HepG2 (cell line): ENCODE data around the gene SSBP2. TPM values are rescaled to one million over a fixed set of nuclear protein-coding genes. Genes with fewer than 3 reads are reported as not detected.
A peak's percentile ranks its signal among the peaks of the same experiment; 100 is the strongest.

Experiments used
- AGO1 ChIP-seq: fragments of 200-400 bp; formaldehyde crosslinking; IDR thresholded peaks from 2 replicates; pipeline ENCODE4 v1.6.1; 2017; ENCODE audit warnings: mild to moderate bottlenecking, low read depth, low read length, moderate library complexity; ENCODE audit not compliant: poor library complexity, severe bottlenecking
- AKAP8 ChIP-seq: sonication (generic); formaldehyde crosslinking; IDR thresholded peaks from 2 replicates; pipeline ENCODE4 v1.5.1; 2020; ENCODE audit warnings: mild to moderate bottlenecking, missing genetic modification reagents
- ATF7 ChIP-seq, 2 experiments: fragments of 450-650 bp in 1 of 2; sonication (generic) in 1 of 2; formaldehyde crosslinking in 1 of 2; IDR thresholded peaks; 2 replicates each; pipeline versions ENCODE4 v1.4.0 to v1.6.1; 2016 to 2020; ENCODE audit warnings: antibody characterized with exemption in 1 of 2, mild to moderate bottlenecking in 1 of 2, missing genetic modification reagents in 1 of 2
- CENPX ChIP-seq: sonication (generic); formaldehyde crosslinking; IDR thresholded peaks from 2 replicates; pipeline ENCODE4 v1.9.0; 2021; ENCODE audit warnings: mild to moderate bottlenecking, missing genetic modification reagents, moderate library complexity
- DDIT3 ChIP-seq: sonication (generic); formaldehyde crosslinking; IDR thresholded peaks from 2 replicates; pipeline ENCODE4 v1.4.0; 2020; ENCODE audit warnings: mild to moderate bottlenecking, missing genetic modification reagents
- ESRRA ChIP-seq: sonication (generic); formaldehyde crosslinking; IDR thresholded peaks from 2 replicates; pipeline ENCODE4 v1.5.1; 2020; ENCODE audit warnings: mild to moderate bottlenecking, low read depth, missing genetic modification reagents
- HMGA1 ChIP-seq: sonication (generic); formaldehyde crosslinking; conservative IDR thresholded peaks from 2 replicates; pipeline ENCODE4 v1.4.0; 2020; ENCODE audit warnings: missing genetic modification reagents
- KDM3A ChIP-seq: IDR thresholded peaks from 2 replicates; pipeline ENCODE4 v1.6.1; 2018; ENCODE audit warnings: low read depth, missing compliant biosample characterization
- MIER3 ChIP-seq: IDR thresholded peaks from 2 replicates; pipeline ENCODE4 v1.6.1; 2016; ENCODE audit warnings: missing compliant biosample characterization, borderline replicate concordance
- POGZ ChIP-seq: sonication (generic); formaldehyde crosslinking; IDR thresholded peaks from 2 replicates; pipeline ENCODE4 v1.4.0; 2020; ENCODE audit warnings: mild to moderate bottlenecking, missing genetic modification reagents
- RBM39 ChIP-seq: fragments of 200-400 bp; formaldehyde crosslinking; IDR thresholded peaks from one replicate; pipeline ENCODE4 v1.6.1; 2018; ENCODE audit warnings: antibody characterized with exemption, mild to moderate bottlenecking, low read depth, low read length; ENCODE audit not compliant: poor library complexity, severe bottlenecking
- REL ChIP-seq: sonication (generic); formaldehyde crosslinking; conservative IDR thresholded peaks from 2 replicates; pipeline ENCODE4 v1.8.0; 2022; ENCODE audit warnings: mild to moderate bottlenecking, missing genetic modification reagents, moderate library complexity
- SMYD3 ChIP-seq: sonication (generic); formaldehyde crosslinking; IDR thresholded peaks from 2 replicates; pipeline ENCODE4 v1.8.1; 2023; ENCODE audit warnings: mild to moderate bottlenecking, missing genetic modification reagents
- STAT6 ChIP-seq: sonication (generic); formaldehyde crosslinking; IDR thresholded peaks from 2 replicates; pipeline ENCODE4 v1.4.0; 2020; ENCODE audit warnings: missing genetic modification reagents, mild to moderate bottlenecking, borderline replicate concordance
- WIZ ChIP-seq: sonication (generic); formaldehyde crosslinking; IDR thresholded peaks from 2 replicates; pipeline ENCODE4 v1.5.1; 2020; ENCODE audit warnings: mild to moderate bottlenecking, missing genetic modification reagents
- ZBTB4 ChIP-seq: sonication (generic); formaldehyde crosslinking; IDR thresholded peaks from 2 replicates; pipeline ENCODE4 v1.4.0; 2020; ENCODE audit warnings: missing genetic modification reagents, mild to moderate bottlenecking, borderline replicate concordance
- ZNF274 ChIP-seq: sonication (generic); formaldehyde crosslinking; IDR thresholded peaks from 2 replicates; pipeline ENCODE4 v1.5.1; 2020; ENCODE audit warnings: mild to moderate bottlenecking, missing genetic modification reagents
- ZNF350 ChIP-seq: sonication (generic); formaldehyde crosslinking; IDR thresholded peaks from 2 replicates; pipeline ENCODE4 v1.4.0; 2020; ENCODE audit warnings: mild to moderate bottlenecking, low read depth, missing genetic modification reagents, borderline replicate concordance
- ZNF44 ChIP-seq: sonication (generic); formaldehyde crosslinking; IDR thresholded peaks from 2 replicates; pipeline ENCODE4 v1.5.1; 2020; ENCODE audit warnings: mild to moderate bottlenecking, missing genetic modification reagents
- polyA plus RNA-seq, 8 experiments: library from polyadenylated mRNA; depleted of rRNA in 3 of 8; stranded (reverse) in 7 of 8; unstranded in 1 of 8; fragments of >200 nt; fragmentation: Illumina TruSeq in 4 of 8; extraction: Trizol in 4 of 8; gene quantifications; 2 replicates each; pipeline versions ENCODE4 v1.2.1 to v1.2.3, GENCODE V29; 2011 to 2016; ENCODE audit warnings: low read depth in 4 of 8, missing spikeins in 1 of 8, mixed read lengths in 1 of 8; ENCODE audit not compliant: insufficient read depth in 1 of 8
- total RNA-seq, 5 experiments: library from RNA; depleted of rRNA; stranded (reverse); fragments of >200 nt; fragmentation: Illumina TruSeq; extraction: Trizol; gene quantifications; 2 replicates each; pipeline ENCODE4 v1.2.3, GENCODE V29; 2016; ENCODE audit warnings: low read depth in 1 of 5
- TF ChIP-seq, protein P1 (sequence below): sonication (generic); formaldehyde crosslinking; IDR thresholded peaks from 2 replicates; pipeline ENCODE4 v1.5.0; 2020; ENCODE audit warnings: missing genetic modification reagents
- TF ChIP-seq, protein P2 (sequence below): IDR thresholded peaks from 2 replicates; pipeline ENCODE4 v1.6.1; 2016; ENCODE audit warnings: low read depth

Gene SSBP2
- total and polyA plus RNA-seq, 2 of the 13 experiments (the other 11 are each of a cell fraction or from before 2014, with no cell fraction given) = 0.16 TPM; not detected in 1

DNA sequence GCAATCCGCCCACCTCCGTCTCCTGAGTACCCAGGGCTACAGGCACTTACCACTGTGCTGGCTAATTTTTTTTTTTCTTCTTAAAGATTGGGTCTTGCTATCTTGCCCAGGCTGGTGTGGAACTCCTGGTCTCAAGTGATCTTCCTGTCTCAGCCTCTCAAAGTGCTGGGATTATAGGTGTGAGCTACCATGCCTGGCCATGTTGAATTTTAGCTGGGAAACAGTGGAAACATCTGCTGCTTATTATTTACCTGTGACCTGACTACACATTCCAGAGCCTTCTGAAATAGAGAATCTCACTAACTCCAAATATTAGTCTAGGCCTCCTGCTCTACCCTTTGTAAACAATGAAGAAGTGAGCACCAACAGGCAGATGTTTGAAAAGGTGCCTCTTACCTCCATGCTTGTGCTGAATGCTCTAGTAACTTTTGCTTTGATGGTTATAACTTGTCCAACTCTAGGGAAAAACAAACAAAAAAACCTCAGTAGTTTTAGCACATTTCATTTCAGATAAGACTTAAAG lies 379.5 kb downstream of the SSBP2 start (continued):
- peak; percentile 75; the same call in 1 of the 2 replicates for TF ChIP-seq STAT6
- no peak for TF ChIP-seq CENPX (CRISPR knock-in tag)
- no peak for TF ChIP-seq WIZ (CRISPR knock-in tag)
- no peak for TF ChIP-seq HMGA1 (CRISPR knock-in tag)
- TF ChIP-seq KDM3A (CRISPR knock-in tag) = no peak
- no peak for TF ChIP-seq AKAP8 (CRISPR knock-in tag)
- no peak for TF ChIP-seq ATF7 (IDR thresholded peaks at IDR 0.05)
- no peak; the same call in 1 of the 2 replicates for TF ChIP-seq ATF7 (CRISPR knock-in tag; IDR thresholded peaks at IDR 0.05)
- TF ChIP-seq AGO1 = no peak
- TF ChIP-seq, protein P1, sequence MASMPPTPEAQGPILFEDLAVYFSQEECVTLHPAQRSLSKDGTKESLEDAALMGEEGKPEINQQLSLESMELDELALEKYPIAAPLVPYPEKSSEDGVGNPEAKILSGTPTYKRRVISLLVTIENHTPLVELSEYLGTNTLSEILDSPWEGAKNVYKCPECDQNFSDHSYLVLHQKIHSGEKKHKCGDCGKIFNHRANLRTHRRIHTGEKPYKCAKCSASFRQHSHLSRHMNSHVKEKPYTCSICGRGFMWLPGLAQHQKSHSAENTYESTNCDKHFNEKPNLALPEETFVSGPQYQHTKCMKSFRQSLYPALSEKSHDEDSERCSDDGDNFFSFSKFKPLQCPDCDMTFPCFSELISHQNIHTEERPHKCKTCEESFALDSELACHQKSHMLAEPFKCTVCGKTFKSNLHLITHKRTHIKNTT (CRISPR knock-in tag) = no peak
- TF ChIP-seq ESRRA = 0 out of 2 replicates have a peak, but pooled peaks have one; percentile 26
- no peak for TF ChIP-seq RBM39
- no peak for TF ChIP-seq ZBTB4 (CRISPR knock-in tag)
- TF ChIP-seq REL = no peak
- TF ChIP-seq SMYD3 = no peak
- TF ChIP-seq, protein P2, sequence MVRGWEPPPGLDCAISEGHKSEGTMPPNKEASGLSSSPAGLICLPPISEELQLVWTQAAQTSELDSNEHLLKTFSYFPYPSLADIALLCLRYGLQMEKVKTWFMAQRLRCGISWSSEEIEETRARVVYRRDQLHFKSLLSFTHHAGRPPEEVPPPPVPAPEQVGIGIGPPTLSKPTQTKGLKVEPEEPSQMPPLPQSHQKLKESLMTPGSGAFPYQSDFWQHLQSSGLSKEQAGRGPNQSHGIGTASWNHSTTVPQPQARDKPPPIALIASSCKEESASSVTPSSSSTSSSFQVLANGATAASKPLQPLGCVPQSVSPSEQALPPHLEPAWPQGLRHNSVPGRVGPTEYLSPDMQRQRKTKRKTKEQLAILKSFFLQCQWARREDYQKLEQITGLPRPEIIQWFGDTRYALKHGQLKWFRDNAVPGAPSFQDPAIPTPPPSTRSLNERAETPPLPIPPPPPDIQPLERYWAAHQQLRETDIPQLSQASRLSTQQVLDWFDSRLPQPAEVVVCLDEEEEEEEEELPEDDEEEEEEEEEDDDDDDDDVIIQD (CRISPR knock-in tag) = no peak
- TF ChIP-seq DDIT3 = no peak
- TF ChIP-seq ZNF44 (CRISPR knock-in tag) = no peak
- peak; percentile 75 for TF ChIP-seq POGZ
- TF ChIP-seq ZNF274 (CRISPR knock-in tag) = no peak
- no peak for TF ChIP-seq MIER3
- no peak for TF ChIP-seq ZNF350
